Sigmoid colon (tissue), 7 donors: ENCODE data around the gene SZT2. TPM values are rescaled to one million over a fixed set of nuclear protein-coding genes. Genes with fewer than 3 reads are reported as not detected.

Experiments used
- DNase-seq: peaks from one replicate; pipeline ENCODE4 v3.0.0-alpha.2; 2019
- H3K27ac ChIP-seq, 4 donors: fragments of 200-600 bp; sonication (generic); one replicate each; pipeline ENCODE4 v1.5.1; 2016 to 2019; ENCODE audit warnings: mild to moderate bottlenecking in 1 of 4
- H3K27me3 ChIP-seq, 3 donors: fragments of 200-600 bp; sonication (generic); one replicate each; pipeline ENCODE4 v1.5.1; 2019; ENCODE audit warnings: mild to moderate bottlenecking in 1 of 3
- H3K36me3 ChIP-seq, 4 donors: fragments of 200-600 bp; sonication (generic); one replicate each; pipeline ENCODE4 v1.5.1; 2016 to 2019
- H3K4me1 ChIP-seq, 4 donors: fragments of 200-600 bp; sonication (generic); one replicate each; pipeline ENCODE4 v1.5.1; 2017 to 2019
- H3K4me3 ChIP-seq, 4 donors: fragments of 200-600 bp; sonication (generic); one replicate each; pipeline ENCODE4 v1.5.1; 2017 to 2019; ENCODE audit warnings: mild to moderate bottlenecking in 2 of 4, moderate library complexity in 1 of 4
- H3K9me3 ChIP-seq, 4 donors: fragments of 200-600 bp in 3 of 4; sonication (generic) in 3 of 4; one replicate each; pipeline versions ENCODE4 v1.5.1 to v1.6.1; 2013 to 2019
- CTCF ChIP-seq, 4 experiments: fragments of 450-650 bp in 3 of 4; fragments of 200-600 bp in 1 of 4; IDR thresholded peaks; one replicate each; pipeline ENCODE4 v1.5.1; 2016 to 2019; ENCODE audit warnings: antibody characterized with exemption in 4 of 4, mild to moderate bottlenecking in 3 of 4, moderate library complexity in 2 of 4
- EP300 ChIP-seq, 4 donors: sonication (generic); formaldehyde crosslinking; IDR thresholded peaks; one replicate each; pipeline ENCODE4 v1.6.1; 2017; ENCODE audit warnings: antibody characterized with exemption in 4 of 4
- POLR2A ChIP-seq, 2 donors: fragments of 450-650 bp; IDR thresholded peaks; one replicate each; pipeline ENCODE4 v1.6.1; 2016; ENCODE audit warnings: antibody characterized with exemption in 2 of 2, mild to moderate bottlenecking in 2 of 2, moderate library complexity in 2 of 2
- POLR2AphosphoS5 ChIP-seq, 4 donors: sonication (generic); formaldehyde crosslinking; IDR thresholded peaks; one replicate each; pipeline ENCODE4 v1.6.1; 2017; ENCODE audit warnings: antibody characterized with exemption in 4 of 4
- whole genome bisulfite sequencing, 2 donors: extraction: QIAGEN DNeasy Blood & Tissue Kit; methylation state at CpG; one replicate each; pipeline ENCODE4 v1.1.7; 2013; 5-methylcytosine and 5-hydroxymethylcytosine counted together
- intact Hi-C: fragments of 100-400 bp; cut with DNase I; formaldehyde crosslinking; loops from one replicate; pipeline ENCODE4 v1.15.1; 2023
- polyA plus RNA-seq, 3 donors: library from polyadenylated mRNA; stranded (reverse); fragments of 200-250 nt; gene quantifications; one replicate each; pipeline ENCODE4 v1.2.3, GENCODE V29; 2013
- total RNA-seq, 4 donors: library from RNA; depleted of rRNA; stranded (reverse); fragments of >200 nt; gene quantifications; one replicate each; pipeline ENCODE4 v1.1.0, GENCODE V29; 2016
- donor health status: healthy with polysubstance abuse.
- donor health status: Bipolar disorder and iron deficiency.
- donor health status: healthy.

SZT2 gene
- total and polyA plus RNA-seq, 7 donors = 4.6 to 47.4 (median 19.3) TPM

DNA sequence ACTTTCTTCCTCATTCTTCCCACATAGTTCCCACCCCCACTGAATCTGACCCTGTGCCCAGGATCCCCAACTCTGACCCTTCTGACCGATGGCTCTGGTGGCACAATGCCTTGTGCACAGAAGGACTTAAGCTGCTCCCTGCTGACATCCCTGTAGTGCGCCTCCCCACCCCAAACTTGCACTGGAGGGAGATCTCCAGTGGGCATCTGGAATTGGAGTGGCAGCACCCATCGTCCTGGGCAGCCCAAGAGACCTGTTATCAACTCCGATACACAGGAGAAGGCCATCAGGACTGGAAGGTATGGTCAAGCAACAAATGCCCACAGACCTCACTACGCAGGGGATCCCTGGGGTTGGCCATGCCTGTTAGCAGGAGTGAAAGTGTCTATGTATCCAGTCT, 43.1 kb upstream of the SZT2 start:
- H3K36me3 ChIP-seq = no peaks in the 10 kb centered on the region
- intact Hi-C loops = loop anchor here (5.0 kb wide), 1 partner anchor 109 kb away; no protein-coding TSS in a partner anchor
- DNase-seq = no peak
- H3K27ac ChIP-seq = no peak overlapping the region
- no peak overlapping the region for H3K4me3 ChIP-seq
- peaks cover 0 to 23% (median 16%) of the 10 kb centered on the region in 4 donors for H3K4me1 ChIP-seq
- WGBS, 2 donors = 93 to 94% methylated on average over 5 of the region's 5 CpGs
- no peak for TF ChIP-seq POLR2AphosphoS5 (IDR thresholded peaks at IDR 0.05)
- TF ChIP-seq POLR2A (IDR thresholded peaks at IDR 0.05) = no peak
- no peak for TF ChIP-seq CTCF (IDR thresholded peaks at IDR 0.05)
- TF ChIP-seq EP300 (IDR thresholded peaks at IDR 0.05) = no peak
- H3K9me3 ChIP-seq = no peaks in the 10 kb centered on the region
- no peaks in the 10 kb centered on the region for H3K27me3 ChIP-seq

GRCh38 chr1:43348343-43348808, 41.3 kb upstream of the SZT2 start:
- 10 to 57% methylated on average over 22 of the region's 22 CpGs for whole genome bisulfite sequencing, 2 donors
- Histone ChIP-seq H3K36me3 (no peaks in the 10 kb centered on the region), H3K27me3 (no peaks in the 10 kb centered on the region), H3K9me3 (no peaks in the 10 kb centered on the region), H3K27ac (peak overlapping the region; percentile 82 to 94 (median 88)), H3K4me3 (peak overlapping the region; percentile 47 to 62 (median 60)), H3K4me1 (peaks cover 0 to 23% (median 16%) of the 10 kb centered on the region in 4 donors)
- DNase-seq = no peak
- no peak for TF ChIP-seq CTCF (IDR thresholded peaks at IDR 0.05)
- TF ChIP-seq EP300 (IDR thresholded peaks at IDR 0.05) = no peak
- no peak for TF ChIP-seq POLR2AphosphoS5 (IDR thresholded peaks at IDR 0.05)
- TF ChIP-seq POLR2A (IDR thresholded peaks at IDR 0.05) = no peak
- intact Hi-C loops = loop anchor here (5.0 kb wide), 1 partner anchor 111 kb away; no protein-coding TSS in a partner anchor

- peak; percentile 91 for DNase-seq
- Histone ChIP-seq H3K9me3 (no peaks in the 10 kb centered on the region), H3K4me3 (peak overlapping the region; percentile 47 to 62 (median 60)), H3K27ac (peak overlapping the region; percentile 82 to 94 (median 88)), H3K36me3 (no peaks in the 10 kb centered on the region), H3K4me1 (peaks cover 0 to 23% (median 16%) of the 10 kb centered on the region in 4 donors), H3K27me3 (no peaks in the 10 kb centered on the region)
- 8 to 47% methylated on average over 72 of the region's 72 CpGs for WGBS, 2 donors
- intact Hi-C loops = loop anchor here (5.0 kb wide), 1 partner anchor 112 kb away; no protein-coding TSS in a partner anchor
- TF ChIP-seq CTCF (IDR thresholded peaks at IDR 0.05) (no peak), EP300 (IDR thresholded peaks at IDR 0.05) (no peak), POLR2AphosphoS5 (IDR thresholded peaks at IDR 0.05) (peak; percentile 55 to 68 (median 60))
These were observed 40.7 kb upstream of the SZT2 start for GRCh38 chr1:43348809-43349593.

DNA sequence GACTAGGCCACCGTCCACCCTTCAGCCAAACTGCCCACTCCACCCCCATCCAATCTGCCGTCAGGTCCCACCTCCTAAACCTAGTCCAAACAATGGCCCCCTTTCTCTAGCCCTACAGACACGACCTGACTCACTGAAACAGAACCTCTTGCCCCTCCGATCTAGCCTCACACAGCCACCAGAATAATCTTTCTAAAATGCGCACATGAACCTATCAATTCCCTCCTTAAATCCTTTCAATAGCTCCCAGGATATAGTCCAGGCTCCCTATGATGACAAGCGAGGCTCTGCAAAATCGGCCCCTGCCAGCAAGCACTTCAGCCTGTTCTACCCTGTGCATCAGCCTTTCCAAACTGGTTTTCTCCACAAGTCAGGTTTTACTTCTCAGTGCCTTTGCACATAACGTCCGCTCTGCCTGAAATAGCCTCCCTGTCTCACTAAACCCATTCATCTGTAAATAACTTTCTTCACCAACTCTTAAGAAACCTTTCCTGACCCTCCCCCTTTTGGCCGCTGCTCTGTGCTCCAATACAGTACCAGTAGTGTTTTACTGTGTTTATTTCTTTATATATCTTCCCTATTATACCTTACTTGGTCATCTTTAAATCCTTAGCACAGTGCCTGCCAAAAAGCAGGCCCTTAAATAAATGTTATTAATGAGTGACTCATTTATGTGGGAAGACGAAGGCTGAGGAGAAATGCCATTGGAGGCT, 39.9 kb upstream of the SZT2 start:
- peak overlapping the region; percentile 82 to 94 (median 88) for H3K27ac ChIP-seq
- H3K27me3 ChIP-seq = no peaks in the 10 kb centered on the region
- peak; percentile 73 for DNase-seq
- no peak for TF ChIP-seq CTCF (IDR thresholded peaks at IDR 0.05)
- TF ChIP-seq POLR2A (IDR thresholded peaks at IDR 0.05) = no peak
- peak in 3 of 4 donors; percentile 5 to 48 (median 22) for TF ChIP-seq POLR2AphosphoS5 (IDR thresholded peaks at IDR 0.05)
- peak in 2 of 4 donors; percentile 3 to 39 for TF ChIP-seq EP300 (IDR thresholded peaks at IDR 0.05)
- peaks cover 0 to 23% (median 16%) of the 10 kb centered on the region in 4 donors for H3K4me1 ChIP-seq
- peak overlapping the region; percentile 47 to 62 (median 60) for H3K4me3 ChIP-seq
- H3K36me3 ChIP-seq = no peaks in the 10 kb centered on the region
- H3K9me3 ChIP-seq = no peaks in the 10 kb centered on the region
- intact Hi-C loops = loop anchor here (5.0 kb wide), 1 partner anchor 112 kb away; no protein-coding TSS in a partner anchor
- 37 to 63% methylated on average over 11 of the region's 11 CpGs for WGBS, 2 donors
